Measurements from ENCODE around the gene MMRN2. TPM values are rescaled to one million over a fixed set of nuclear protein-coding genes. Genes with fewer than 3 reads are reported as not detected.

Gene MMRN2
- total and polyA plus RNA-seq, 2 experiments from 2014 or later, result 1.2 to 4.5 TPM

GRCh38 chr10:86961481-86962091, 4.2 kb upstream of the MMRN2 start:
- no peaks in the 10 kb centered on the region for H3K36me3 ChIP-seq (ENCODE audit: low read depth)
- no peaks in the 10 kb centered on the region for H3K9me2 ChIP-seq (ENCODE audit: insufficient read depth)
- no peaks in the 10 kb centered on the region for H3F3A ChIP-seq (ENCODE audit: insufficient read depth)
- H2AFZ ChIP-seq, result no peak overlapping the region
- H3K27ac ChIP-seq, result no peak overlapping the region
- no peak overlapping the region for H3K4me3 ChIP-seq
- WGBS, 2 experiments (ENCODE audit: low coverage in 1 of 2, low lambda C conversion rate in 2 of 2, missing lambda C conversion rate in 2 of 2), result 70 to 72% methylated on average over 12 of the region's 12 CpGs
- no peaks in the 10 kb centered on the region for H3K79me2 ChIP-seq (ENCODE audit: insufficient read depth)
- H3K27me3 ChIP-seq (replicated peaks; ENCODE audit: insufficient read depth), result no peaks in the 10 kb centered on the region
- DNase-seq, result peak; percentile 69
- H3K4me1 ChIP-seq (ENCODE audit: insufficient read depth), result peaks cover 21% of the 10 kb centered on the region
- H3K9me3 ChIP-seq (ENCODE audit: low read depth), result no peaks in the 10 kb centered on the region
- no peaks in the 10 kb centered on the region for H4K20me1 ChIP-seq (ENCODE audit: insufficient read depth)
- in situ Hi-C loops (cut with MboI), result no loop called here
- no peak overlapping the region for H3K4me2 ChIP-seq (ENCODE audit: unreplicated experiment)
- TF ChIP-seq EZH2phosphoT487 (IDR thresholded peaks at IDR 0.05; ENCODE audit: insufficient read depth, low read depth) (no peak), EZH2 (IDR thresholded peaks at IDR 0.05; ENCODE audit: insufficient read depth, poor library complexity, severe bottlenecking) (no peak)
- H3K9ac ChIP-seq, result no peak overlapping the region

GRCh38 chr10:86960863-86961434, 3.5 kb upstream of the MMRN2 start:
- in situ Hi-C loops (cut with MboI), result no loop called here
- Histone ChIP-seq H3K4me2 (ENCODE audit: unreplicated experiment) (no peak overlapping the region), H2AFZ (no peak overlapping the region), H3K36me3 (ENCODE audit: low read depth) (no peaks in the 10 kb centered on the region), H3K79me2 (ENCODE audit: insufficient read depth) (no peaks in the 10 kb centered on the region), H3F3A (ENCODE audit: insufficient read depth) (no peaks in the 10 kb centered on the region), H3K4me3 (no peak overlapping the region), H3K9ac (no peak overlapping the region), H3K27me3 (replicated peaks; ENCODE audit: insufficient read depth) (no peaks in the 10 kb centered on the region), H3K9me3 (ENCODE audit: low read depth) (no peaks in the 10 kb centered on the region), H3K27ac (no peak overlapping the region), H3K4me1 (ENCODE audit: insufficient read depth) (peaks cover 15% of the 10 kb centered on the region), H3K9me2 (ENCODE audit: insufficient read depth) (no peaks in the 10 kb centered on the region), H4K20me1 (ENCODE audit: insufficient read depth) (no peaks in the 10 kb centered on the region)
- TF ChIP-seq EZH2 (IDR thresholded peaks at IDR 0.05; ENCODE audit: insufficient read depth, poor library complexity, severe bottlenecking) (no peak), EZH2phosphoT487 (IDR thresholded peaks at IDR 0.05; ENCODE audit: insufficient read depth, low read depth) (no peak)
- WGBS, 2 experiments (ENCODE audit: low coverage in 1 of 2, low lambda C conversion rate in 2 of 2, missing lambda C conversion rate in 2 of 2), result 78 to 81% methylated on average over 9 of the region's 9 CpGs
- DNase-seq, result no peak

- peak; percentile 84 for DNase-seq
- H2AFZ ChIP-seq, result no peak overlapping the region
- TF ChIP-seq EZH2 (IDR thresholded peaks at IDR 0.05; ENCODE audit: insufficient read depth, poor library complexity, severe bottlenecking) (no peak), EZH2phosphoT487 (IDR thresholded peaks at IDR 0.05; ENCODE audit: insufficient read depth, low read depth) (no peak)
- H4K20me1 ChIP-seq (ENCODE audit: insufficient read depth), result no peaks in the 10 kb centered on the region
- H3K79me2 ChIP-seq (ENCODE audit: insufficient read depth), result no peaks in the 10 kb centered on the region
- no peak overlapping the region for H3K4me2 ChIP-seq (ENCODE audit: unreplicated experiment)
- no peaks in the 10 kb centered on the region for H3K36me3 ChIP-seq (ENCODE audit: low read depth)
- H3K4me1 ChIP-seq (ENCODE audit: insufficient read depth), result peaks cover 13% of the 10 kb centered on the region
- no peak overlapping the region for H3K4me3 ChIP-seq
- H3K27ac ChIP-seq, result no peak overlapping the region
- in situ Hi-C loops (cut with MboI), result no loop called here
- WGBS, 2 experiments (ENCODE audit: low coverage in 1 of 2, low lambda C conversion rate in 2 of 2, missing lambda C conversion rate in 2 of 2), result 72 to 76% methylated on average over 35 to 37 of the region's 37 CpGs
- no peaks in the 10 kb centered on the region for H3K9me2 ChIP-seq (ENCODE audit: insufficient read depth)
- H3F3A ChIP-seq (ENCODE audit: insufficient read depth), result no peaks in the 10 kb centered on the region
- H3K27me3 ChIP-seq (replicated peaks; ENCODE audit: insufficient read depth), result no peaks in the 10 kb centered on the region
- H3K9me3 ChIP-seq (ENCODE audit: low read depth), result no peaks in the 10 kb centered on the region
- H3K9ac ChIP-seq, result no peak overlapping the region
Measured at GRCh38 chr10:86960003-86960862, 2.8 kb upstream of the MMRN2 start.

GRCh38 chr10:86959737-86960002, 2.3 kb upstream of the MMRN2 start:
- no peak overlapping the region for H3K4me3 ChIP-seq
- H3K9me3 ChIP-seq (ENCODE audit: low read depth), result no peaks in the 10 kb centered on the region
- H3K79me2 ChIP-seq (ENCODE audit: insufficient read depth), result no peaks in the 10 kb centered on the region
- no peak for DNase-seq
- no peaks in the 10 kb centered on the region for H3F3A ChIP-seq (ENCODE audit: insufficient read depth)
- H3K4me1 ChIP-seq (ENCODE audit: insufficient read depth), result peaks cover 13% of the 10 kb centered on the region
- H3K36me3 ChIP-seq (ENCODE audit: low read depth), result no peaks in the 10 kb centered on the region
- H3K27ac ChIP-seq, result no peak overlapping the region
- H3K9ac ChIP-seq, result peak overlapping the region; percentile 15; the same call in 1 of the 2 replicates
- no peak for TF ChIP-seq EZH2 (IDR thresholded peaks at IDR 0.05; ENCODE audit: insufficient read depth, poor library complexity, severe bottlenecking)
- no peak for TF ChIP-seq EZH2phosphoT487 (IDR thresholded peaks at IDR 0.05; ENCODE audit: insufficient read depth, low read depth)
- H3K27me3 ChIP-seq (replicated peaks; ENCODE audit: insufficient read depth), result no peaks in the 10 kb centered on the region
- no peaks in the 10 kb centered on the region for H3K9me2 ChIP-seq (ENCODE audit: insufficient read depth)
- WGBS, 2 experiments (ENCODE audit: low coverage in 1 of 2, low lambda C conversion rate in 2 of 2, missing lambda C conversion rate in 2 of 2), result 82 to 88% methylated on average over 2 of the region's 2 CpGs
- in situ Hi-C loops (cut with MboI), result no loop called here
- H4K20me1 ChIP-seq (ENCODE audit: insufficient read depth), result no peaks in the 10 kb centered on the region
- H2AFZ ChIP-seq, result no peak overlapping the region
- no peak overlapping the region for H3K4me2 ChIP-seq (ENCODE audit: unreplicated experiment)

Data from GM23248 (cell line).